Esophagus squamous epithelium (tissue), 4 donors: Measurements from ENCODE around the gene ROR2.

Source experiments
- CTCF ChIP-seq, 6 experiments: fragments of 450-650 bp in 4 of 6; fragments of 200-600 bp in 2 of 6; sonication (generic) in 2 of 6; IDR thresholded peaks; one replicate each; pipeline ENCODE4 v1.5.1; 2016 to 2019; ENCODE audit warnings: antibody characterized with exemption in 6 of 6, mild to moderate bottlenecking in 4 of 6, moderate library complexity in 4 of 6
- POLR2A ChIP-seq, 4 donors: fragments of 450-650 bp; IDR thresholded peaks; one replicate each; pipeline ENCODE4 v1.6.1; 2017; ENCODE audit warnings: antibody characterized with exemption in 4 of 4, mild to moderate bottlenecking in 4 of 4, moderate library complexity in 3 of 4

- TF ChIP-seq CTCF (IDR thresholded peaks at IDR 0.05), result no peak
- TF ChIP-seq POLR2A (IDR thresholded peaks at IDR 0.05), result no peak
Measured at GRCh38 chr9:91680106-91680505, 269.9 kb downstream of the ROR2 start.
